ENCODE results near the gene VWA5B1. TPM values are rescaled to one million over a fixed set of nuclear protein-coding genes. Genes with fewer than 3 reads are reported as not detected.

VWA5B1 gene
- total and polyA plus RNA-seq, 2 of the 8 experiments (the other 6 are each of a cell fraction or from before 2014, with no cell fraction given), result 0.54 to 2.3 TPM

- Histone ChIP-seq H3K4me3 (ENCODE audit: extremely low read depth in 1 of 4, insufficient read depth in 2 of 4, low read depth in 3 of 4, low read length in 4 of 4) (no peak overlapping the region), H3K9me3 (ENCODE audit: insufficient read depth in 2 of 2, low read depth in 1 of 2, low read length in 1 of 2) (no peaks in the 10 kb centered on the region), H3K4ac (replicated peaks; ENCODE audit: insufficient read length, low read depth, low read length) (no peak overlapping the region), H3K23ac (ENCODE audit: insufficient read length) (no peak overlapping the region), H3K56ac (replicated peaks; ENCODE audit: insufficient read length, low read depth, low read length) (no peak overlapping the region), H3K4me1 (replicated peaks in 1 of 4; ENCODE audit: control insufficient read depth in 3 of 4, insufficient read depth in 4 of 4, low read length in 3 of 4) (no peaks in the 10 kb centered on the region), H3K23me2 (ENCODE audit: low read depth, low read length) (no peaks in the 10 kb centered on the region), H3K4me2 (ENCODE audit: insufficient read depth in 1 of 2, low read depth in 2 of 2, low read length in 2 of 2) (no peak overlapping the region), H2BK12ac (ENCODE audit: low read depth, low read length) (no peak overlapping the region), H4K91ac (replicated peaks; ENCODE audit: insufficient read length, low read length) (no peak overlapping the region), H4K5ac (ENCODE audit: insufficient read length, low read depth, low read length) (no peak overlapping the region), H2AK5ac (ENCODE audit: low read depth, low read length) (no peak overlapping the region), H2BK120ac (replicated peaks; ENCODE audit: low read depth, low read length) (no peak overlapping the region), H3K27ac (ENCODE audit: low read depth, low read length) (no peak overlapping the region), H2AFZ (ENCODE audit: low read length) (no peak overlapping the region), H4K8ac (ENCODE audit: extremely low read depth, insufficient read depth, low read length) (no peak overlapping the region), H2BK5ac (ENCODE audit: low read depth, low read length) (no peak overlapping the region), H2BK20ac (ENCODE audit: low read length) (no peak overlapping the region), H3K36me3 (ENCODE audit: control insufficient read depth in 2 of 4, insufficient read depth in 4 of 4, low read length in 3 of 4) (no peaks in the 10 kb centered on the region), H4K20me1 (replicated peaks in 1 of 2; ENCODE audit: control insufficient read depth in 1 of 2, insufficient read depth in 2 of 2, low read length in 2 of 2) (peaks cover 0 to 2% of the 10 kb centered on the region in 2 experiments), H3K18ac (ENCODE audit: extremely low read depth, low read length) (no peak overlapping the region), H3K79me1 (ENCODE audit: low read depth, low read length) (no peaks in the 10 kb centered on the region), H3K79me2 (ENCODE audit: control insufficient read depth in 1 of 2, insufficient read depth in 2 of 2, low read length in 2 of 2) (no peaks in the 10 kb centered on the region), H2BK15ac (ENCODE audit: low read length) (no peak overlapping the region), H3K14ac (ENCODE audit: insufficient read length) (no peak overlapping the region), H3K9ac (replicated peaks in 1 of 4; ENCODE audit: extremely low read depth in 1 of 4, low read depth in 3 of 4, low read length in 3 of 4) (no peak overlapping the region; a peak in 1 of 7 replicates), H3K27me3 (replicated peaks in 1 of 4; ENCODE audit: control insufficient read depth in 3 of 4, extremely low read depth in 1 of 4, insufficient read depth in 3 of 4, low read length in 3 of 4) (no peaks in the 10 kb centered on the region; a peak in 2 of 7 replicates)
- ChIA-PET POLR2A (ENCODE audit: partially characterized antibody) (interaction anchor here (1.5 kb wide), 1 partner anchor 26 kb away, joined by 3 read pairs; no protein-coding TSS in a partner anchor), CTCF (ENCODE audit: partially characterized antibody) (interaction anchor here (0.8 to 2.1 kb wide), 6 partner anchors 11 to 106 kb away, joined by 3 to 6 read pairs (median 4); partner anchors contain the start of gene VWA5B1)
- DNase-seq (ENCODE audit: low read depth in 1 of 2, low spot score in 2 of 2) (no peak), FAIRE-seq (no peak)
- WGBS, 2 experiments (ENCODE audit: extremely low coverage in 1 of 2, insufficient coverage in 1 of 2, insufficient read length in 1 of 2, insufficient replicate concordance in 2 of 2, low coverage in 1 of 2, low lambda C conversion rate in 2 of 2, missing lambda C conversion rate in 1 of 2), result 84% methylated on average over 13 of the region's 13 CpGs; no CpG with 5 or more reads in 1 of the 2 experiments
- TF ChIP-seq TEAD4 (IDR thresholded peaks at IDR 0.05; ENCODE audit: low read depth, low read length) (no peak), CTCF (IDR thresholded peaks at IDR 0.05; ENCODE audit: control extremely low read depth in 1 of 3, insufficient read depth in 1 of 3, low read depth in 1 of 3, low read length in 3 of 3) (peak in 1 of 3 experiments; percentile 2; a peak in 1 of 4 replicates), BRCA1 (IDR thresholded peaks at IDR 0.05; ENCODE audit: low read depth, low read length) (no peak), RAD21 (IDR thresholded peaks at IDR 0.05 in 1 of 2, conservative IDR thresholded peaks at IDR 0.05 in 1 of 2; ENCODE audit: low read depth in 2 of 2, low read length in 2 of 2) (peak; percentile 20 to 29; a peak in 3 of 4 replicates)
Observed at GRCh38 chr1:20301463-20302107, 10.9 kb downstream of the VWA5B1 start.

Data from H1 (cell line).